Fibroblast of lung (primary cell): ENCODE data around the gene RAPGEF6.

Experiments used
- CTCF ChIP-seq, 2 donors: IDR thresholded peaks in 1 of 2; conservative IDR thresholded peaks in 1 of 2; 1 replicate in 1 of 2; 2 replicates in 1 of 2; pipeline ENCODE4 v1.5.1; 2011 to 2012; ENCODE audit warnings: low read length in 2 of 2, control low read depth in 1 of 2, inconsistent platforms in 1 of 2, low read depth in 1 of 2, mild to moderate bottlenecking in 1 of 2
- EZH2 ChIP-seq: IDR thresholded peaks from 2 replicates; pipeline ENCODE4 v1.5.1; 2012; ENCODE audit warnings: low read length, control low read depth, mild to moderate bottlenecking; ENCODE audit errors: missing control alignments

GRCh38 chr5:131514316-131515283 is 120.4 kb downstream of the RAPGEF6 start:
- TF ChIP-seq CTCF (conservative IDR thresholded peaks at IDR 0.05 in 1 of 2, IDR thresholded peaks at IDR 0.05 in 1 of 2; ENCODE audit: low read depth in 1 of 2, low read length in 2 of 2) = peak in 1 of 2 donors; percentile 6
- no peak for TF ChIP-seq EZH2
